Fibroblast of skin of scalp (primary cell): ENCODE results near the gene GPR146.
"Not testable (repeated sequence)": the region's sequence is repeated elsewhere in the genome, so short reads cannot be mapped to it uniquely, and the experiment has no call there.

Experiments
- DNase-seq: peaks from one replicate; pipeline ENCODE4 v3.0.0-alpha.2; 2013

Gene GPR146

GRCh38 chr7:1059200-1060091 is 15.1 kb downstream of the GPR146 start:
- DNase-seq, result peak; percentile 26

GRCh38 chr7:1060315-1061072 is 16.1 kb downstream of the GPR146 start:
- DNase-seq, result peak; percentile 31

- no peak for DNase-seq
These were observed 16.8 kb downstream of the GPR146 start for GRCh38 chr7:1061180-1061579.

GRCh38 chr7:1062296-1063294 is 18.2 kb downstream of the GPR146 start:
- no peak for DNase-seq

- DNase-seq, result no peak
These were observed 19.0 kb downstream of the GPR146 start for GRCh38 chr7:1063361-1063760.

- no peak for DNase-seq
These were observed 20.2 kb downstream of the GPR146 start for GRCh38 chr7:1064581-1064980.

- DNase-seq, result no peak
These were observed 20.9 kb downstream of the GPR146 start for GRCh38 chr7:1065263-1065584.

GRCh38 chr7:1065585-1066241 is 21.4 kb downstream of the GPR146 start:
- DNase-seq, result peak; percentile 72

- no peak for DNase-seq
These were observed 21.9 kb downstream of the GPR146 start for GRCh38 chr7:1066242-1066588.

GRCh38 chr7:1068013-1068412 is 23.7 kb downstream of the GPR146 start:
- no peak for DNase-seq

GRCh38 chr7:1068619-1069018 is 24.3 kb downstream of the GPR146 start:
- no peak for DNase-seq

GRCh38 chr7:1070544-1071011 is 26.2 kb downstream of the GPR146 start:
- no peak for DNase-seq

- no peak for DNase-seq
These were observed 27.4 kb downstream of the GPR146 start for GRCh38 chr7:1071731-1072254.

- DNase-seq, result no peak
These were observed 29.0 kb downstream of the GPR146 start for GRCh38 chr7:1073142-1073977.

- not testable (repeated sequence) for DNase-seq
These were observed 29.7 kb downstream of the GPR146 start for GRCh38 chr7:1074018-1074417.

- DNase-seq, result no peak
These were observed 30.5 kb downstream of the GPR146 start for GRCh38 chr7:1074593-1075431.

GRCh38 chr7:1076184-1077072 is 32.1 kb downstream of the GPR146 start:
- no peak for DNase-seq

- no peak for DNase-seq
These were observed 34.2 kb downstream of the GPR146 start for GRCh38 chr7:1078519-1078918.

- no peak for DNase-seq
These were observed 34.6 kb downstream of the GPR146 start for GRCh38 chr7:1078985-1079384.
